NCI-H2107 treated with DMSO at 0.1 percent for 48 hours (cell line): ENCODE measurements around the gene ANKRD42.
"Not testable (repeated sequence)": the region's sequence is repeated elsewhere in the genome, so short reads cannot be mapped to it uniquely, and the experiment has no call there.

Experiments used
- DNase-seq: peaks from one replicate; lab custom pipeline; 2025; ENCODE audit not compliant: unreplicated experiment; lab: John Stamatoyannopoulos, UW

ANKRD42 gene

GRCh38 chr11:83172551-83172950, 21.0 kb upstream of the ANKRD42 start:
- DNase-seq, result no peak

DNA sequence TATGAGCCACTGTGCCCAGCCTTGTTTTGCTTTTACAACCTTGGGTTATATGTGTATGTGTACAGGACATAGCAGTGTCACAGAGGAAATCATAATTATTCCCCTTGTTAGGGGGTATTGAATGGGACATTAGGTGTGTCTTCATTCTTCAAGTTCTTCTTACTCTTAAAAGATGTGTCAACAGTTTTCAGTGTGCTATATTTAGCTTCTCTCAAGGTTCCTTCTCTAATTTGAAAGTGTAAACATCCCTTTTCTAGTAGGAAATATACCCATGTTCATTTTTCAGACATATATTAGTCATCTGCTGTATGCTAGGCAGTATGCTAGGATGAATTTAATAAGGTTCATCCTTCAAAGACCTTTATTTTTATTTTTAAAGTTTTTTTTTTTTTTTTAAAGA, 19.5 kb upstream of the ANKRD42 start:
- no peak for DNase-seq

- DNase-seq, result no peak
Measured at GRCh38 chr11:83175815-83176214, 17.7 kb upstream of the ANKRD42 start.

GRCh38 chr11:83181815-83182214, 11.7 kb upstream of the ANKRD42 start:
- no peak for DNase-seq

DNA sequence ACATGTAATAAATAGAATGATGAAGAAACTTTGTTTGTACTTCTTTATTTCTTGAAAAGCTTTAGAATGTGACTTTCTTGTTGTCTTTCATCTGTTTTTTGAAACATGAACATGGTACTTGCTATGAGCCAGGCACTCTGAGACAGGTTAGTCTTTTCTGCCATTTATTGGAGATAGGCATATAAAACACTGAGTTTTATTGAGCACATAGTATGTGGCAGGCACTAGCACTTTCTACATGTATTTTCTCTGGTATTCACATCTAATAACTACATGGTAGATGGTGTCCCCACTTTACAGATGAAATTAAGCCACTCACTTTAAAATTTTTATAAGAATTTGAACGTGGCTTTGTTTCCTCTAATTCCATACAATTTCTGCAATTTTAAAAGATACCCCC, 7.7 kb upstream of the ANKRD42 start:
- no peak for DNase-seq

DNA sequence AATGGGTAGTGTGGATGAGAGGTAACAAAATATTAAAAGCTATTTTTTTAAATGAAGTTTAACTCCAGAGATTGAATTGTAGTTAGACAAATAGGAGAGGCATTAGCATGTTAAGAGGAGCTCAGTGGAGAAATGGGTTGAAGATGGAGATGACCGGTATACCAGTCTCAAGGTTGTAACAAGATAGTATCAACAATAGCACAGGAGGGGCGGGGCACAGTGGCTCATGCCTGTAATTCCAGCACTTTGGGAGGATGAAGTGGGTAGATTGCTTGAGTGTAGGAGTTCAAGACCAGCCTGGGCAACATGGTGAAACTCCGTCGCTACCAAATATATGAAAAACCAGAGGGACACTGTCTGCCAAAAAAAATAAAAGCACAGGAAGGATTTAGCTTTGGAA, 6.0 kb upstream of the ANKRD42 start:
- no peak for DNase-seq

- no peak for DNase-seq
Measured at GRCh38 chr11:83191491-83191890, 2.0 kb upstream of the ANKRD42 start.

- no peak for DNase-seq
Measured at GRCh38 chr11:83191986-83192385, 1.5 kb upstream of the ANKRD42 start.

- DNase-seq, result no peak
Measured at GRCh38 chr11:83192606-83193245, 786 bp upstream of the ANKRD42 start.

DNA sequence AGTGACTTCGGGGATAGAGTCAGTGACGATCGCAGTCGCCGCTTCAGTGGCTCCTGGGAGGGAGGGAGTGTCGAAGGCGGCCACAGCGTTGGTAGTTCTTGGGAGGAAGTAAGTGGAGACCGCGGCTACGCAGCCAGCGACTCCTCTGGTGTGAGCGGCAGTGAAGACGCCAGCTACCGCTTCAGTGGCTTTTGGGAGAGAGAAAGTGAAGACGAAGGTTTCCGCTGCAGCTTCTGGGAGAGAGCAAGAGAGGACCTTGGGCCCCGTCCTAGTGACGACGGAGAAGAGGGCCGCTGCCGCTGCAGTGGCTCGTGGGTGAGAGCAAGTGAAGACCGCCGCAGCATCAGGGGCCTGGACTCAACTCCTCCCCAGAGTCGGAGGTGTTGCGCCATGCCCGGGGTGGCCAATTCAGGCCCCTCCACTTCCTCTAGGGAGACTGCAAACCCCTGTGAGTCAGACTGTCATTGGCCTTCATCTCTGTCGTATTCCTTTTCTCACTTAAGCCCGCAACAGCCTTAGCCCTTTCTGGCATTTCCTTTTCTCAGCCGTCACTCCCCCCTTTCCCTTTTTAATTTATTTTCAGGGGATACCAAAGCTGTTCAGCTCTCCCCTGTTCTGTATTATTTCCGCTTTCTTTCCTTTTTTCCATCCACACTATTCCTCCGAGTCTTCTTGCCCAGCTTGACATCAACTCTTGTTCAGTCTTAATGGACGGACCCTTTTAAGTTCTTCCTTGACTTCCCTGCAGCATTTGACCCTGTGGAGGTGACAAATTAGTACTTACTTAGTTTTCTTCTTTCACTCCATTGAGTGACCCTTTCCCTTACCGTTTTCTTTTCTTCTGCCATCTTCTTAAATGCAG, 1.0 kb downstream of the ANKRD42 start:
- DNase-seq, result no peak

DNA sequence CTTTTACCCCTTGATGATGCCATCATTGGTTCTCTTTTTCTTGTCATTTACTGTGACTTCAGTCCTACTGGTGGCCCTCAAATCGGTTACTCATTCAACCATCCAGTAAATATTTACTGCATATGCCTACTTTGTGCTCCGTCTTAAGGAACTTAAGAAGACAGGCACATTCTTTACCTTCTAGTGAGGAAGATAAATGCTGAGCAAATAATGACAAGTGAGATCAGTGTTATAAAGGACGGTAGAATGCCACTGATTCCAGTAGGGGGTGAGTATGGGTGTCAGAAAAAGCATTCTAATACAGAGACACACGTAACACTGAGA, 1.6 kb downstream of the ANKRD42 start:
- DNase-seq, result no peak

GRCh38 chr11:83195649-83196048, 2.1 kb downstream of the ANKRD42 start:
- DNase-seq, result no peak

GRCh38 chr11:83200035-83200434, 6.5 kb downstream of the ANKRD42 start:
- no peak for DNase-seq

DNA sequence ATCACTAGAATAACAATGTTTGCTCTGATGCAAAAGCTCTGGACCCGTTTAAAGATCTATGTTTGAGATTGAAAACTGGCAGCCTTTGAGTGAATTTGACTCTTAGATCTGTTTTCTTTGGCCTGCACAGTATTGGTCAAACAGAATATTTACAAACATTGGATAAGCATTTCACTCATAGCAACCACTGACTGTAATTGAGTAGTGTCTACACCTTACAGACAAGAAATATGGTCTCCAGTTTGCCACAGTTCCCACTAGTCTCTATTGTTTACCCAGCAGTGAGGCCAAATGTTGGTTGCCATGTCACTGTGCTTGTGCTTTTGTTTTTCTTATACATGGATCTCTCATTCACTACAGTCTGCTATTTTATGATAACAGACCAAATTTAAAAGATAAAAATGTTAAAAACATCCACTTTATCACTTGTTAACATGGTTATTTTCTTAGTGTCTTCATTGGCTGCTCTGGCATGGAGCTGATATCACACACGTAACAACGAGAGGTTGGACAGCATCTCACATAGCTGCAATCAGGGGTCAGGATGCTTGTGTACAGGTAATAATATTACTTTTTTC, 12.2 kb downstream of the ANKRD42 start:
- no peak for DNase-seq

GRCh38 chr11:83206221-83206620, 12.7 kb downstream of the ANKRD42 start:
- no peak for DNase-seq

- not testable (repeated sequence) for DNase-seq
Measured at GRCh38 chr11:83206771-83207382, 13.4 kb downstream of the ANKRD42 start.

- no peak for DNase-seq
Measured at GRCh38 chr11:83219095-83219494, 25.6 kb downstream of the ANKRD42 start.

GRCh38 chr11:83220260-83220659, 26.7 kb downstream of the ANKRD42 start:
- DNase-seq, result no peak

DNA sequence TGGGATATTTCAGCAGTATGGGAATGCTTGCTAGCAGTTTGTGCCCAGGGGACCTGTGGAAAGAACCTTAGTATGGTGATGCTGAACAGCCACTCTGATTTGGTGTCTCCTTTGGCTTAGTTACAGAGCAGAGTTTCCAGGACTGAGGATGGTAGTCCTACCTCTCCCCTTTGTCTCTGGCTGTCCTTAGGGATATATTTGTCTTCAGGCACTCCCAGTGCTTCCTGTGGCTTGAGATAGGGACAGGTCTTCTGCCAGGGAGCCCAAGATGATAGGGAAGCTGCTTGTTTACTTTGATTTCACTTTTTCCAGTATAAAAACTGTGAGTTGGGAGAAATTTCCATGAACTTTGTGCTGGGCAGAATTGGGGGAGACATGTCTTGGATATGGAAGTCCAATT, 28.2 kb downstream of the ANKRD42 start:
- no peak for DNase-seq

GRCh38 chr11:83222499-83222898, 29.0 kb downstream of the ANKRD42 start:
- DNase-seq, result no peak

- no peak for DNase-seq
Measured at GRCh38 chr11:83223457-83223856, 29.9 kb downstream of the ANKRD42 start.

DNA sequence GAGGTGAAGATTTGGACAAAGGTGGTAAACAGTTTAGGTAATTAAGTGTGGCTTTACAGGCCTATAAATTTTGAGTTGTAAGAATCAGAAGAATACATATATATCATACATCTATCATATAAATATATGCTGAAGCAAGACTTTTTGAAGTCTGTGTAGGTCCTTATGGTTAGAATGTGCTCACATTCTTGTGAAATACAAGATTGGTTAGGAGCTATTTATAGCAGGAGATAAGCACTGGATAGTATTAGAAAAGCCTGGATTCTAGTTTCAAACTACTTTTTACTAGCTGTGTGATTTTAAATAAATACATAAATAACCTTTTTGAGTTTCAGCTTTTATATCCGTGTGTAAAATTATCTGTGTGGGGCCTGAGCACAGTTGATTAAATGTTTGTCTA, 42.3 kb downstream of the ANKRD42 start:
- DNase-seq, result no peak
